Mucosa of descending colon (tissue), 3 donors: Measurements from ENCODE around the gene PIP4K2C. TPM values are rescaled to one million over a fixed set of nuclear protein-coding genes. Genes with fewer than 3 reads are reported as not detected.

Source experiments
- ATAC-seq: fragments of 200-7000 bp; cut with Tn5 transposase; one replicate; pipeline ENCODE4 v1.9.1; 2020; ENCODE audit warnings: mild to moderate bottlenecking, moderate library complexity
- DNase-seq, 3 donors: peaks; one replicate each; pipeline ENCODE4 v3.0.0-alpha.2; 2020
- H3K36me3 ChIP-seq: fragments of 200-600 bp; one replicate; pipeline ENCODE4 v1.8.0; 2021; ENCODE audit warnings: low read depth, mild to moderate bottlenecking
- H3K4me1 ChIP-seq: fragments of 200-600 bp; one replicate; pipeline ENCODE4 v1.8.0; 2021; ENCODE audit warnings: low read depth, mild to moderate bottlenecking
- H3K4me3 ChIP-seq: fragments of 200-600 bp; one replicate; pipeline ENCODE4 v1.8.0; 2021; ENCODE audit warnings: mild to moderate bottlenecking
- H3K9me3 ChIP-seq: fragments of 200-600 bp; one replicate; pipeline ENCODE4 v1.8.0; 2021; ENCODE audit warnings: mild to moderate bottlenecking
- intact Hi-C, 2 donors: fragments of 100-400 bp; cut with DNase I in 1 of 2; cut with micrococcal nuclease in 1 of 2; formaldehyde crosslinking; loops; one replicate each; pipeline versions ENCODE4 v1.11.0 to v1.11.1; 2022; cut with DNase I, micrococcal nuclease
- total RNA-seq, 3 donors: library from RNA; stranded (reverse); fragmentation: NEBNext Ultra II Directional in 2 of 3; extraction: Animal tissue kit (Norgen Biotek cat#: 25700) in 2 of 3; gene quantifications; one replicate each; pipeline versions ENCODE4 v1.2.1 to v1.2.4, GENCODE V29; 2021 to 2023
- TF ChIP-seq, protein P1 (sequence below): fragments of 200-600 bp; IDR thresholded peaks from one replicate; pipeline ENCODE4 v1.8.0; 2022; ENCODE audit warnings: antibody characterized with exemption, mild to moderate bottlenecking
- donor health status: DM: no; HTN: no; CAD: no; lungs with moderate emphysema.
- donor health status: DM: no; HTN: no; CAD: no.
- donor health status: DM: no; HTN: yes; CAD: no.

Gene PIP4K2C
- total RNA-seq, 3 donors from 2014 or later, result 39.0 to 55.5 (median 54.2) TPM

DNA sequence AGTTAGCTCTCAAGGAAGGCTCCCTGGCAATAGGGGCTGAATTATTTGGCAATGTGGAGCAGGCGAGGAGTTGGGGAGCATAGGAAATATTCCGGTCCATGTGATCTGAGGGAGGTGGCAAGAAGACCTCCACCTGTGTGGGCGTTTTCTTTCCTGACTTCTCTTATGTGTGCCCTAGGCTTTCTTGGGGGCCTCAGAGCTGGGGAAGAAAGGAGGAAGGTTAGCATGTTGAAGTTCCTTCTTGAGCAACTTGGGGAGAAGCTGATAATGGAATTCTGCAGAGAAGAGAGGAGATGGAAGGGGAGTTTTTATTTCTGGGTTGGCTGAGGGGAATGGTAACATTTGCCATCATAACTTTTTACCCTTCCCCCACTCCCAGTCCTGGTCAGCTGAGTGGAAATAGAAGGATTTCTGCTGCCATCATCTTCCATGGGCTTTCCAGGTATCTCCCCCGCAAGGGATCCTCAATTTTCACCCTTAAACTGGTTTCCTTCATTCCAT is 14.9 kb downstream of the PIP4K2C start:
- intact Hi-C loops, result no loop called here
- TF ChIP-seq, protein P1, sequence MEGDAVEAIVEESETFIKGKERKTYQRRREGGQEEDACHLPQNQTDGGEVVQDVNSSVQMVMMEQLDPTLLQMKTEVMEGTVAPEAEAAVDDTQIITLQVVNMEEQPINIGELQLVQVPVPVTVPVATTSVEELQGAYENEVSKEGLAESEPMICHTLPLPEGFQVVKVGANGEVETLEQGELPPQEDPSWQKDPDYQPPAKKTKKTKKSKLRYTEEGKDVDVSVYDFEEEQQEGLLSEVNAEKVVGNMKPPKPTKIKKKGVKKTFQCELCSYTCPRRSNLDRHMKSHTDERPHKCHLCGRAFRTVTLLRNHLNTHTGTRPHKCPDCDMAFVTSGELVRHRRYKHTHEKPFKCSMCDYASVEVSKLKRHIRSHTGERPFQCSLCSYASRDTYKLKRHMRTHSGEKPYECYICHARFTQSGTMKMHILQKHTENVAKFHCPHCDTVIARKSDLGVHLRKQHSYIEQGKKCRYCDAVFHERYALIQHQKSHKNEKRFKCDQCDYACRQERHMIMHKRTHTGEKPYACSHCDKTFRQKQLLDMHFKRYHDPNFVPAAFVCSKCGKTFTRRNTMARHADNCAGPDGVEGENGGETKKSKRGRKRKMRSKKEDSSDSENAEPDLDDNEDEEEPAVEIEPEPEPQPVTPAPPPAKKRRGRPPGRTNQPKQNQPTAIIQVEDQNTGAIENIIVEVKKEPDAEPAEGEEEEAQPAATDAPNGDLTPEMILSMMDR, result no peak
- Histone ChIP-seq H3K4me1 (peaks cover 7% of the 10 kb centered on the region), H3K4me3 (no peak overlapping the region), H3K36me3 (no peaks in the 10 kb centered on the region), H3K9me3 (no peaks in the 10 kb centered on the region)
- DNase-seq (no peak), ATAC-seq (no peak)

DNA sequence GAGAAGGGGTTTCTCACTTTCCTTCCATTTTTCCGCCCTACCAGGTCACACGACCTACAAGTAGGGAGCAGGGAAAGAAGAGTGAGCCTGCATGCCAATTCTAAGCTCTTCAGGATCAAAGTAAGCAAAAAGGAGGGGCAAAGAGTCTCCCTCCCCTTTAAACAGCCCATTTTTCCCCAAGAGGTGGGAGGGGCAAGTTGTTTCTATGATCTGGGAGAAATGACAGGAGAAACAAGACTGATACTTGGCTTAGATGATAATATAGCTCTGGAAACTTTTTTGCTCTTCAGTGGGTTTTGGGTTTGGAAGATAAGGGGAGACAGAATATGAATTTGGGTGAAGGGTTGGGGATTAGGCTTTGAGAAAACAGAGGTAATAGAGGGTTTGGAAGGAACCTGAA is 15.4 kb downstream of the PIP4K2C start:
- ATAC-seq, result no peak
- Histone ChIP-seq H3K4me1 (peaks cover 12% of the 10 kb centered on the region), H3K4me3 (no peak overlapping the region), H3K36me3 (no peaks in the 10 kb centered on the region), H3K9me3 (no peaks in the 10 kb centered on the region)
- intact Hi-C loops, result no loop called here
- TF ChIP-seq, protein P1, result no peak
- DNase-seq, result no peak

DNA sequence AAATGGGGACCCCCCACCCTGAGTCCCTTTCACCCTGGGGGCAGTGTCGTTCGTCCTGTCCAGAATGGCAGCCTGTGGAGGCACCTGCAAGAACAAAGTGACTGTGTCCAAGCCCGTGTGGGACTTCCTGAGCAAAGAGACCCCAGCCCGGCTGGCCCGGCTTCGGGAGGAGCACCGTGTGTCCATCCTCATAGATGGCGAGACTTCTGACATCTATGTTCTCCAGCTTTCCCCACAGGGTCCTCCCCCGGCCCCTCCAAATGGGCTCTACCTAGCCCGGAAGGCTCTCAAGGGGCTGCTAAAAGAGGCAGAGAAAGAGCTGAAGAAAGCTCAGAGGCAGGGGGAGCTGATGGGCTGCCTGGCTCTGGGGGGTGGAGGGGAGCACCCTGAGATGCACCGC is 15.8 kb downstream of the PIP4K2C start:
- ATAC-seq (no peak), DNase-seq (no peak)
- intact Hi-C loops, result no loop called here
- TF ChIP-seq, protein P1, result no peak
- Histone ChIP-seq H3K4me1 (peaks cover 15% of the 10 kb centered on the region), H3K4me3 (no peak overlapping the region), H3K9me3 (no peaks in the 10 kb centered on the region), H3K36me3 (no peaks in the 10 kb centered on the region)

DNA sequence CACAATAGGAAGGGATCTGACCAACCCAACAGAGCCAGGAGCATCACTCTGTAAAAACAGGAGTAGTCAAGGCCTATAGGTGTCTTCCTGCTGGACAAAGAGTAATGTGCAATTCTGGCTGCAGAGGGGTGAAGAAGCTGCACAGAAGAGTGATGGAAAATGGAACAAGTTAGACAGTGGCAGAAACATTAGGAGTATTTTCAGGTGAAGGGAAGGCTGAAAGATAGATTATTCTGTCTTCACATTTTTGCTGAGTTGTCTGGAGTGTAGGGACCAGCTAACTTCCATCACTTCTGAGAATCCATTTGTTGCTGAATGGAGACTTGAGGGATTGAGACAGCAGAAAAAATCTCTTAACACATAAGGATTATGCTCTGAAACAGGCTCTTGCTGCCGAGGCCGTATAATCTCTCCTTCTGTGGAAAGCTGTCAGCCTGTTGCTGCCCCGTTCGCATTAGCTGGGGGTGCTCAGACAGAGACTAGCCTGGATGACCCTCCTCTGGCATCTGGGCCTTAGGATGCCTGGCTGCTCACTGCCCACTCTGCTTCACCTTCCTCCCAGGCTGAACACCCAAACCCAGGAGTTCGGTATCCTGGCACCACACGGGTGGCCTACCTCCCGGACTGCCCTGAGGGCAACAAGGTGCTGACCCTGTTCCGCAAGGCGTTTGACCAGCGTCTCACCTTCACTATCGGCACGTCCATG is 17.1 kb downstream of the PIP4K2C start:
- Histone ChIP-seq H3K4me3 (no peak overlapping the region), H3K9me3 (no peaks in the 10 kb centered on the region), H3K36me3 (no peaks in the 10 kb centered on the region), H3K4me1 (peaks cover 15% of the 10 kb centered on the region)
- DNase-seq (no peak), ATAC-seq (no peak)
- intact Hi-C loops, result no loop called here
- TF ChIP-seq, protein P1, result no peak

DNA sequence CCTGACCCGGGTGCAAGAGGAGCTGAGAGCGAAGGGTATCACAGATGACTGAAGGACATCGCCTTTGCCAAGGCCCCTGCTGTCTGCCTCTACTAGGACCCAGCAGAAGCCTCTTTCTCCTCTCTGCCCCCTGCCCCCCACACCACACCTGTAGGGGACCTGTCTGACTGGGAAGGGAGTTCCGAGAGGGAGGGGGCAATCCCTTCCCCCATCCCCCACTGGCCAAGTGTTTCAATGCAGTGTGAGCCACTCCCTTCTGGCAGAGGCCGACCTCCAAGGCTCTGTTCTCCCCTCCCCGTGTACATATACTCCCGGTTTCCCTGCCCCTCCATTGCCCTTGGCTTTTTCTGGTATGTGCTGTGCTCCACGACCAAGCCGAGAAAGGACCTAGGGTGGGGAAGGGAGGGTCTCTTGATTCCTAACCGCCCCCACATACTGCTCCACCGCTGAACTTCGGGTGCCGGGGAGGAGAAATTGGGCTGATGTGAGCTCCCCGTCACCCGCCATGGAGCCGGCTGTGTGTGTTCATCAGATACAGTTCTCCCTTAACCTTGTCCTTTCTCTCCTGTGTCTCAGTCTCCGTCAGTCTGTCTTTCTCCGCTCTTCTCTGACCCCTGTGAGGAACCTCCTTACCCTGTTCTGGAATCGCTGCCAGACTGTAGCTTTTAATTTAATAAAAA is 18.2 kb downstream of the PIP4K2C start:
- intact Hi-C loops, result no loop called here
- H3K4me1 ChIP-seq, result peaks cover 11% of the 10 kb centered on the region

More for the DNA sequence above, 18.2 kb downstream of the PIP4K2C start:
- TF ChIP-seq, protein P1, result no peak
- Histone ChIP-seq H3K36me3 (no peaks in the 10 kb centered on the region), H3K4me3 (no peak overlapping the region), H3K9me3 (no peaks in the 10 kb centered on the region)
- no peak for ATAC-seq
- no peak for DNase-seq
